Measurements from ENCODE around the gene SIM1.

SIM1 gene

GRCh38 chr6:100470422-100471120 is 5.8 kb upstream of the SIM1 start:
- no peak for DNase-seq

DNA sequence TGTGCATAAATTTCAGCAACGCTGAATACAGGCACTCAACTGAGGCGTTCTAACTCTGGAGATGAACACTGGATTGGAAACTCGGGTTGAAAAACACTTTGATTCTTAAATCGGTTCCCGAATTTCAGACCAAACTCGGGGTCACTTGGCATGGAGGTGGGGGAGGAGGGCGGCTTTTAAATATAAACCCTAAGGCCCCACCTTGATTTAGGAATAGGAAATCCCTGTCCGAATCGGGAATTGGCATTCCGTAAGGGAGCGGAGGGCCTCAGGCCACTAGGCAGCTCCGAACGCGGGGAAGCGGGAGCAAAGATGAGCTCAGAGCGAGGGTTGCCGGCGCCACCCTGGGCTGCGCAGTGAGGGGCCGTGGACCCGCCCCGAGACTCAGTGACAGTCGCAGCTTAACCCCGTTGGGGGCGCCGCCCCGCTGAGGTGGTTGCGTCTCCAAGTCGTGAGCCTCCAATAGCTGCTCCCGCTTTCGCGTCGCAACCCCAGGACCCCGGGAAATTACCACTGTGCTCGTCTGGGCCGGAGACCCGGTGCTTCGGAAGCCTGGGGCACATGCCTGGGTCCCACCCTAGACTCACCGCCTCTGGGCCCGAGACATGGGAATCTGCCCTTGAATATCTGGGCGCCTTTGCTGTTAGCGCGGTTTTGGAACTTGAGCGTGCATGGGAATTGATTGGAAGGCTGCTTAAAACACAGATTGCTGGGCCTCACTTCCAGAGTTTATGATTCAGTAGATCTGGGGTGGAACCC is 4.6 kb upstream of the SIM1 start:
- DNase-seq = no peak

DNA sequence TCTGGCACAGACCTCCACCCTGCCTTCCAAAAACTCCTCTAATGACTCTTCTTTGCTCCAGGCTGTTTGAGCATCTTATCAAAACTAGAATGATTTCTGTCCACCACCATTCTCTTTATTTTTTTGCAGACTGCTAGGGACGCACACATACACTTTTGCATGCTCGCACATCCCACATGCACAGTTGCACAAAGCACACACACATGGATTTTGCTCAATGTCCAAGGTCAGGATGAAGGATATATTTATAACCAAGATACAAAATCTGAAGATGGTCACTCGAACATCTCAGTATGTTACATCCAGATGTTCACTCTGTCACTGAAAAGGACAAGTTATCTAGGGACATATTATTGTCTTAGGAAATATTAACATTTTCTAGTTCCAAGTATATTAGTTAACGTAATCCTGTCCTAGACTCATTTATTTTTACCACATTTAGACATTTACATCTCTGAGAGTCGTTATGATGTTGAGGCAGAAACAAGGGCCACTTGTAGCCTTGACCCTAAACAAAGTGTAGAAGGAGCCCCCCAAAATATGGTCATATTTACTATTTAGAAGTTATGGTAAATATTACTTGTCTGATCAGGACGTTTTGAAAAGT is 3.4 kb upstream of the SIM1 start:
- DNase-seq = no peak

DNA sequence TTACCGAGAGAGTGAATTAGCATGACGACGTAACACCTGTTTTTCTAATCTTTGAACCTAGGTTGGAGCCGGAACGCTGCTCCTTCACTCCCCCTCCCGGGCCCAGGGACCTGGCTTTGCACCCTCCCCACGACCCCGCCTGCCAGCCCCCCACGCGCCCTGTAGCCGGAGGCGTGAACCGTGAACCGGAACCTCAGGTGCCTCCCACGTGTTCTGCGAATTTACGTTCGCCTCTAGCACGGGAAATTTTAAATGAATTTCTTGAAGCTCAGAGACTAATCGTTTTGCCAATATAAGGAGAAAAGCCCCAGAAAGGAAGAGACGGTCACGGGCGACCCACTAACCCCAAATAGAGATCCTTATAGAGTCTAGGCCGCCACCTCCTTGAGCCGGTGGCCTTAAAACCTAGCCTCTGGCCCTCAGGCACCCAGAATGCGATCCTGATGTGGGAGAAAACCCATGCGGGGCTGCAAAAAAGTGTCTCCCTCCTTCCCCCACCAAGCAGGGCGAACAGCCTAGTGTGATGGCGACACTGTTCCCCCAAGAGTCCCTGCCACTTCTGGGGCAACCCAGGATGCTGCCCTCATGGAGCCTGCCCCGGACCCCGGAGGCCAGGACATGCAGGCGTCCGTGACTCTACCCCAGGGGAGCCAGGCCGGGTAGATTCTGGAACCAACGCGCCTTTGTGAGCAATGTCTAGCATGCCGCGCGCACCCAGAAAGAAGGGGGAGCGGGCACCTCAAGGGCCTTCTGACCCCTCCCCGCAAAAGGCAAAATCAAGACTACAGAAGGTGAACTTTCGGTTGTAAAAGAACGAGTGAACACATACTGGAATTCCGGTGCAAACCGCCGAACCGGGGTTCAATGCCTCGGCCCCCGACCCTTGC is 2.7 kb upstream of the SIM1 start:
- DNase-seq = no peak

- DNase-seq = no peak
Measured at GRCh38 chr6:100466410-100467128, 1.8 kb upstream of the SIM1 start.

GRCh38 chr6:100465701-100466409 is 1.1 kb upstream of the SIM1 start:
- DNase-seq = no peak

DNA sequence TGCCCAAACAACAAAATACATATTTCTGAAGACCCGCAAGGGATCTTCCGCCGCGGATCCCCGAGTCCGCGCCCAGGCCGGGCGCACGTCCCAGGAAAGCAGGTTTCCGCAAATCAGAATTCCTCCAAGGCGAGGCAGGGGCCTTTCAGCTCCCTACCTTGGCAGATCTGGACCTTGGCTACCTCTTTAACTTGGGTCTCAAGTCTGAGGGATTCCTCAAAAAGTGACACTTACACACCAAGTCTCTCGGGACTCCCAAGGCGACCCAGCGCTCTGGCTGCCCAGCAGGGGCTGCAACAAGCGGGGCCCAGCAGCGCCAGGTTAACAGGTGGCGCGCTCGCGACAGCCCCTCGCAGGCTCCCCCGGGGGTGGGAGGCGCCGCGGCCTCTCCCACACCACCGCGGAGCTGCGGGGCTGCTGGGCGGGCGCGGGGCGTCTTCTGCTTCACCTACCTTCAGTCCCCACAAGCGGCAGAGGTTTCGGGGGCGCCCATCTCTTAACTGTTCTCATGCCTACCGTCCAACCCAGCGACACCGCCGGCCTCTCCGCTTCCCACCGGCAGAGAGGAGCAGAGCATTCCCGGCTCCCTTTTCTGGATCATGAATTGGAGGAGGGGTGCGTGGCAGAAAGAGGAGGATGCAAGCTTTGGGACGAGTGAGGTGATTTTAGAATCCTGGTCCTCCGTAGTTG is 414 bp downstream of the SIM1 start:
- no peak for DNase-seq

DNA sequence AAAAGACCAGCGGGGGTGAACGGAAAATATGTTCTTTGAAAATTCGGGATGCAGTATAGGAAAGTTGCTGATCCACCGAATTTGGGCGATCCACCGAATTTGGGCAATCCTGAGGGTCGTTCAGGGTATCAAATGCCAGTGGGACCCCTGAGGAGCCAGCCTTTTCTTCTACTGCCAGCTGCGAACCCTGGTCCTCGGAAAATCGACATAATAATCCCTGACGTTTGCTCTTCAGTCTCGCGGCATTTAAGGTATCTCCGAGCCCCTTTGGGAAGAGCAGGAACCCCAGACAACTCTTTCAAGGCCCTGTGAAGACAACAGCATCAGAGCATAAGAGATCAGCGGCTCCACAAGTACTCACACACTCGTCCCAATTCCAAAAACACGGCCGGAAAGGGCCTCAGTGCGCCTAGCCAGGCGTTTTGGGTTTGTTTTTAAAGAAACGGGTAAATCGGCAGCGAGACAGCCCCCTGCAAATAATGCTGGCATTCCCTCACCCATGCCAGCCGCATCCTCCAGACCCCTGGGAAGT is 1.0 kb downstream of the SIM1 start:
- DNase-seq = no peak

DNA sequence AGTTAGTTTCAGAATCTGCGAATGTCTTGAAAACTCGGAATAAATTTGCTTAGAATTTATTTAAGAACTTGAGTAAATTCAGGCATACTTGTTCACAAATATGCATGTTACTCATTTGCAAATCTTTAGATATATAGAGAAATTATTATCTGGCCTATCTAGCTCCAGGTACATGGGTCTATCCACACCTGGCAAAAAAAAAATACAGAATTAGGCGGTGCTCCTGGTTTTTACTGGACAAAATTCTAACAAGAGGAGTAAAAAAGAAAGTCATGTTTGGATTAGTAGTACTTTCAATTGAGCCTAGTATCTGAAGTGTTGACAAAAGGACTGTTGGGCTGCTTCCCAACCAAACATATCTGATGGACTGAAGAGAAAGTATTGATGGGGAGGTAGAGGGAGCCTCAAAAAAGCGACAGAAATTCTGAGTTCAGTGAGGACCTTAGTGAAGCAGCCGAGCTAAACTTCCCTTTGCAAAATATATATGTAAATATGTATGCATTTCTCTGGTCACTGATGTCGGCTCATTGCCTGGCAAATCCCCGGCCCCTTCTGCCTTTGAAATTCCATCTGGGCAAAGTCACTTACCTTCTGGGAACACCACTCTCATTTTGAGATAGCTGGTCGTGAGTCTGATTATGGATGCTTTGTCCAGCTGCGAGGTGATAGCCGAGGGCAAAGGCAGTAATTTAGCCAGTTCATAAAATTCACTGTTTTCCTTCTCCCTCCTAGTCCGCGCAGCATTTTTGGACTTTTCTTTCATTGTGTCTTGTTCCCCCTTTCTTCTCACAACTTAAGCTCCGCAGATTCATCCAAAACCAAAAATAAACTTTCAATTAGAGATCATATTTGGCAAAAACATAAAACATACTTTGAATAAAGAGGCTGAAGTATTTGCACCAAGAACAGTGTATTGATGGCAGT is 1.8 kb downstream of the SIM1 start:
- no peak for DNase-seq

- no peak for DNase-seq
Measured at GRCh38 chr6:100461917-100462705, 2.6 kb downstream of the SIM1 start.

DNA sequence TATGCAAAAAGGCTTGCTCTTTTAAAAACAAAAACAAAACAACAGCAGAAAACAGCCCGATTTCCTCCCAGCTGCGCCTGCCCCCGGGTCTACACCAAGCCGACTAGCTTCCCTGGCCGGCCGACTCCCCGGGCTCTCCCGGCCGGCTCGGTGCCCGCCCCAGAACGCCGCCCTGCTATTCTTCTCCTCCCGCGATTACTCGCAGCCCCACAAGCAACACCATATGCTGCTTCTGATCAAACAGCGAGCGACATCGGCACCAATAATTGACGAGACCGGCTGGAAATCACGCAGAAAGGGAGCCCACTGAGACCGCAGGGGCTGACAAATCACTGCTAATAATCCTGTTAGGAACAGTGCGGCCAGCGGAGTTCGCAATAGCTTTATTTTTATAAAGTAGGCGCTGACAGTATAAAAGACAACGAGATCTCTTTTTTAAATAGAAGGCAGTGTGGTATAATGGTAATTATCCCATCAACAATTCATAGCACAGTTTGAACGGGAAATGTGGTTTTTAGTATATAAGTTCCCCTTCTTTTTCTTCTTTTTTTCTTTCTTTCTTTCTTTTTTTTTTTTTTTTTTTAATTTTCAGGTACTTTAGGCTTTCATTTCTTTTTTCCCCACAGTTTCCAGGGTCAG is 3.3 kb downstream of the SIM1 start:
- DNase-seq = peak; percentile 60

GRCh38 chr6:100460650-100461204 is 4.0 kb downstream of the SIM1 start:
- no peak for DNase-seq

GRCh38 chr6:100459592-100460184 is 5.0 kb downstream of the SIM1 start:
- DNase-seq = no peak

DNA sequence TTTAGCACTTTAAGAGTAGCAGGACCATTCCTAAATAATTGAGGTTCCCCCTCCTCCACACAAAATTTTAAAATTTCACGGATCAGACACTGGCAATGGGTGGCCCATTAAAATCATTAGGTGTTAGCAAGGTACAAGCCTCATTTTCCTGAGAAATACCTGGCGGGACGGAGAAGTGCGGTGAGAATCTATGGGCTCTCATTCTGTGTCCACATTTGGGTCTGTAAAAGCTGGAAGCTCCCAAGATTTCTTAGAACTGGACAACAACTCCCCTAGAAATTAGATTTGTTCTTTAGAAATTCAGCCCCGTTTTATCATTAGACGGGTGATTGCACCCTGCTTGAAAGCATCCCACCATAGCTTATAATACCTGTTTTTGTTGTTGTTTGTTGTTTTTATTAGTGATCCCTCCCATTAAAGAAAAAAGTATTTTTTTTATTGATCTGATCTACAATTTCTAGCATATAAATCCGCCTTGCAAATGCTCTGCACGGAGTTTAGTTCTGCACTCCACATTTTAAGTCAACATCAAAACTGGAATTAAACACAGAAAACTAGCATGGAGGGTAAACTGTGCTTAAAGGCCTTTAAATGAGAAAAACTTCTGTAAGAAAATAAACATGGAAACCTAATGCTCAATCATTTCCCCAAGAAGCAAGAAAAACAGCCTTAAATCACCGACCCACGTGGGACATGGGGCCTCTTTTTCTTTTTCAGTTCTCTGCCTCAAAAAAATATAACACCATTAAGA is 5.7 kb downstream of the SIM1 start:
- DNase-seq = no peak

DNA sequence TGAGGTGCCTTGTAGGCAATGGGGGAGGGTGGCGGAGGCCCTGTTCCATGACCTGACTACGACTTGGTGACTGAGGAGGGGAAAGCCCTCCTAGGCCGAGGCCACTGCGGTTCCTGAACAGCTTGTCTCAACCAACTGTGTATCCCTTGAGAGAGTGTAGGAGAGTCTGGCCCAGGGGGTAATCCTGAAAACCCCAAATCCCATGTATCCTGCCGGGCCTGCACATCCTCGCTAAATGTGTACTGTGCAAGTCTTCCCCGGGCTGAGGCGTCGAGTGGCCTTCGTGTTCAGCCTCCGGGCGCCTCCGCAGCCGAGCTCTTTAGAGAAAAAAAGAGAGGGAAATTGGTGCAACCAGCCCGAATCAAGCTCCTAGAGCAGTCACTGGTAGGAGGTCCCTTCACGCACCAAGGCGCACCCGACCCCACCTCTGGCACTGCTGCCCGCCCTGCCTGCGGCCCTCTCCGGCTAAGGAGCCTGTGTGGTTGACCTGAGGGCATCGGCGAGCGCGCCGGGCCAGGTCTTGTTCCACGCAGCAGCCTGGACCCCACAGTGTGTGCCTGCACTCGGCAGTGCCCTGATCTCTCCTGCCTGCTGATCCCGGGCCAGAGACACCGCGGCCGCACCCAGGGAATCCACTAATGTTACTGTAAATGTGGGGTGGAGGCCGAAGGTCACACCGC is 7.3 kb downstream of the SIM1 start:
- DNase-seq = no peak

GRCh38 chr6:100456908-100457235 is 7.8 kb downstream of the SIM1 start:
- DNase-seq = no peak

Measured in fibroblast of skin of abdomen (primary cell).